Effector memory CD8-positive, alpha-beta T cell (primary cell): ENCODE measurements around the gene CPA4.

ENCODE experiments used
- ATAC-seq: fragments of 150-1000 bp; cut with Tn5 transposase; replicated peaks from 2 replicates; pipeline ENCODE4 v1.10.0; 2021; ENCODE audit warnings: mild to moderate bottlenecking, moderate library complexity
- DNase-seq, 3 experiments: peaks; one replicate each; pipeline ENCODE4 v3.0.0; 2021
- H3K27ac Mint-ChIP-seq, 2 donors: one replicate each; pipeline ENCODE4 v1.8.0; 2022; ENCODE audit warnings: mild to moderate bottlenecking in 2 of 2, mixed read lengths in 2 of 2, moderate library complexity in 2 of 2
- H3K27me3 Mint-ChIP-seq, 2 donors: one replicate each; pipeline ENCODE4 v1.8.0; 2022; ENCODE audit warnings: mixed read lengths in 2 of 2
- H3K36me3 Mint-ChIP-seq: one replicate; pipeline ENCODE4 v1.8.0; 2022; ENCODE audit warnings: mild to moderate bottlenecking, moderate library complexity, mixed read lengths; ENCODE audit not compliant: insufficient read depth
- H3K4me1 Mint-ChIP-seq, 2 donors: one replicate each; pipeline ENCODE4 v1.8.0; 2022; ENCODE audit warnings: low read depth in 2 of 2, mixed read lengths in 2 of 2
- H3K4me3 Mint-ChIP-seq, 2 donors: one replicate each; pipeline ENCODE4 v1.8.0; 2022; ENCODE audit warnings: mild to moderate bottlenecking in 2 of 2, mixed read lengths in 2 of 2, moderate library complexity in 2 of 2
- H3K9me3 Mint-ChIP-seq, 2 donors: one replicate each; pipeline ENCODE4 v1.8.0; 2022; ENCODE audit warnings: mixed read lengths in 2 of 2

CPA4 gene

DNA sequence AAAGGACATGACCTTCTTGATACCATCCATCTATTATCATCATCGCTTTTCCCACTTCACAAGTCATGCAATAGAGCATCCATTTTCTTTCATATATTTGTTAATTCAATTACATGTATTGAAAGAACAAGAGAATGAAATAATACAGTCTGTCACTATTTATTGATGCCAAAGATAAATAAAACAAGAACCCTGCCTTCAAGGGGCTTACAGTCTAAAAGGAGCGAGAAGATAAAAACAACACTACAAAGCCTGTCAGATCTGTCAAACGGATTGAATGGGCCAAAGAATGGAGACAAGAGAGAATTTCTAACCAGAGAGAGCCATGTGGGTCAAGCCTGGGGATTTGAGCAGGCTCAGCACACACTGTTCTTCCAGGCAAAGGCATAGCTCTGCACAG, 67.6 kb downstream of the CPA4 start:
- H3K36me3 Mint-ChIP-seq: no peaks in the 10 kb centered on the region
- H3K27me3 Mint-ChIP-seq: peaks cover 25 to 26% of the 10 kb centered on the region in 2 donors
- ATAC-seq (no peak), DNase-seq (no peak)
- H3K9me3 Mint-ChIP-seq: peaks cover 0 to 2% of the 10 kb centered on the region in 2 donors
- H3K27ac Mint-ChIP-seq: no peak overlapping the region
- H3K4me1 Mint-ChIP-seq: peaks cover 0 to 3% of the 10 kb centered on the region in 2 donors
- no peak overlapping the region for H3K4me3 Mint-ChIP-seq

GRCh38 chr7:130361681-130362080, 68.7 kb downstream of the CPA4 start:
- H3K4me3 Mint-ChIP-seq: no peak overlapping the region
- no peak overlapping the region for H3K27ac Mint-ChIP-seq

DNA sequence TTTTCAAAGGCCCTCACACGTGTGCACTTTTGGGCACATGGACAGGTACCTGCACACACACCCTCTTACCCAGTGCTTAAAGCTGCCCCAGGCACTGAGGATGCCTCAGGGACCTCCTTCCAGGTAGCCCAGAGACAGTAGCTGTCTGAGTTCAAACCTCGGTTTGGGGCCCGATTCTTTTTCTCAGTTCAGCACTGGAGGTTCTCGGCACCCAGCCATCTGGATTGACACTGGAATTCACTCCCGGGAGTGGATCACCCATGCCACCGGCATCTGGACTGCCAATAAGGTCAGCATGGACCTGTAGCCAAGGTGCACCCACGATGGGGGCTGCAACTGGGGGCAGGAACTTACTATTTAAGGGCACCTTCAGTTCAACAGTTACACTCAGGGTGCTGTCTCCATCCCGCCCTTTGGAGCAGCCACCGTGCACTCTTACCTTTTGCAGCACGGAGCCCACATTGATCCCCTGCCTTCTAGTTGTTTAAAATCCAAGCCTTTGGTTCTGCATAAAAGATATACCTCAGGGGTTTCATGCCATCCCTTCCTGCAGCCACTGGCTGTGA, 69.4 kb downstream of the CPA4 start:
- H3K27ac Mint-ChIP-seq: no peak overlapping the region
- H3K27me3 Mint-ChIP-seq: peaks cover 26 to 34% of the 10 kb centered on the region in 2 donors
- H3K4me1 Mint-ChIP-seq: peaks cover 0 to 7% of the 10 kb centered on the region in 2 donors
- no peaks in the 10 kb centered on the region for H3K36me3 Mint-ChIP-seq
- DNase-seq (no peak), ATAC-seq (no peak)
- no peak overlapping the region for H3K4me3 Mint-ChIP-seq
- peaks cover 0 to 2% of the 10 kb centered on the region in 2 donors for H3K9me3 Mint-ChIP-seq

More at GRCh38 chr7:130361681-130362080, 68.7 kb downstream of the CPA4 start:
- H3K36me3 Mint-ChIP-seq: no peaks in the 10 kb centered on the region
- peaks cover 0 to 7% of the 10 kb centered on the region in 2 donors for H3K4me1 Mint-ChIP-seq
- H3K27me3 Mint-ChIP-seq: peaks cover 26 to 34% of the 10 kb centered on the region in 2 donors
- DNase-seq (no peak), ATAC-seq (no peak)
- H3K9me3 Mint-ChIP-seq: peaks cover 0 to 2% of the 10 kb centered on the region in 2 donors

GRCh38 chr7:130363026-130363847, 70.3 kb downstream of the CPA4 start:
- DNase-seq: no peak
- H3K36me3 Mint-ChIP-seq: no peaks in the 10 kb centered on the region
- H3K4me3 Mint-ChIP-seq: no peak overlapping the region
- peaks cover 0 to 2% of the 10 kb centered on the region in 2 donors for H3K9me3 Mint-ChIP-seq
- no peak overlapping the region for H3K27ac Mint-ChIP-seq
- ATAC-seq: no peak
- H3K27me3 Mint-ChIP-seq: peaks cover 26 to 34% of the 10 kb centered on the region in 2 donors
- peaks cover 0 to 7% of the 10 kb centered on the region in 2 donors for H3K4me1 Mint-ChIP-seq

DNA sequence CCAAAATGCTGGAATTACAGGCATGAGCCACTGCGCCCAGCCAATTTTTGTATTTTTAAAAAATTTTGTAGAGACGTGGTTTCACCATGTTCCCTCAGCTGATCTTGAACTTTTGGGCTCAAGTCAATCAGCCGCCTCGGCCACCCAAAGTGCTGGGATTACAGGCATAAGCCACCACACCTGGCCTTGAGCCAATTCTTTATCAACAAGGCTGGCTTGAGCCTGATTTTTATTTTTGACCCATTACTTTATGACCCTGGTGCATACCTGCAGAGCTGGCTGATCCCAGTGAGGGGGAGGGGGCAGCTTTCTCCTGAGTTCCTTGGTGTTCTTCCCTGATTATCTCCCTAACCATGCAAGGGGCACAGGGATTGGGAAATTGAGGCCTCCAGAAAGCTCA, 71.5 kb downstream of the CPA4 start:
- Mint-ChIP-seq H3K27me3 (peaks cover 26 to 29% of the 10 kb centered on the region in 2 donors), H3K36me3 (peaks cover 3% of the 10 kb centered on the region), H3K4me1 (peaks cover 3 to 11% of the 10 kb centered on the region in 2 donors), H3K4me3 (no peak overlapping the region), H3K9me3 (peaks cover 0 to 2% of the 10 kb centered on the region in 2 donors), H3K27ac (no peak overlapping the region)
- ATAC-seq: no peak
- DNase-seq: no peak

- no peak overlapping the region for H3K4me3 Mint-ChIP-seq
- peaks cover 26% of the 10 kb centered on the region in 2 donors for H3K27me3 Mint-ChIP-seq
- peaks cover 0 to 2% of the 10 kb centered on the region in 2 donors for H3K9me3 Mint-ChIP-seq
- no peak for DNase-seq
- no peak overlapping the region for H3K27ac Mint-ChIP-seq
- peaks cover 4 to 12% of the 10 kb centered on the region in 2 donors for H3K4me1 Mint-ChIP-seq
- peaks cover 3% of the 10 kb centered on the region for H3K36me3 Mint-ChIP-seq
- no peak for ATAC-seq
These were observed 72.1 kb downstream of the CPA4 start for GRCh38 chr7:130365088-130365487.

- Mint-ChIP-seq H3K4me3 (peak overlapping the region in 1 of 2 donors; percentile 19), H3K4me1 (peaks cover 4 to 12% of the 10 kb centered on the region in 2 donors), H3K9me3 (no peaks in the 10 kb centered on the region), H3K27ac (no peak overlapping the region), H3K27me3 (peaks cover 20 to 26% of the 10 kb centered on the region in 2 donors), H3K36me3 (peaks cover 3% of the 10 kb centered on the region)
- no peak for ATAC-seq
- no peak for DNase-seq
These were observed 72.8 kb downstream of the CPA4 start for GRCh38 chr7:130365511-130366441.

DNA sequence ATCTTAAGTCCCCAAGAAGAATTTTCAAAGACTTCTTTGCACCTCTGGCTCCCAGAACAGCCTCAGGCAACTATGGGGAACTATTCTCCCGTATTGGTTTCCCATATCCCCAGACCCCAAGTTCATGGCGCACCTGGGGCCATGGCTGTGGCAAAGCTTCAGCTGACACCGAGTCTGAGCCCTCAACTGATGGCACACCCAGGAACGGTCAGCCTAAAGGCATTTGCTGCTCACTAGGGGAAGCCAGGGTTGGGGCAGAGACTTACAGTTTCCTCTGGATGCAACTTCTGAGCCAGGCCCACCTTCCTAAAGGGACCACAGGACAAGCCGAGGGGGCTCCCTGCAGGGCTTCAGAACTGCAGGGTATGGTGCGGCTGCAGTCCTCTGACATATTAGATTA, 73.6 kb downstream of the CPA4 start:
- Mint-ChIP-seq H3K27ac (no peak overlapping the region), H3K9me3 (no peaks in the 10 kb centered on the region), H3K36me3 (peaks cover 3% of the 10 kb centered on the region), H3K27me3 (peaks cover 12 to 26% of the 10 kb centered on the region in 2 donors), H3K4me1 (peaks cover 4 to 12% of the 10 kb centered on the region in 2 donors), H3K4me3 (peak overlapping the region; percentile 35 to 48)
- ATAC-seq (no peak), DNase-seq (no peak)

DNA sequence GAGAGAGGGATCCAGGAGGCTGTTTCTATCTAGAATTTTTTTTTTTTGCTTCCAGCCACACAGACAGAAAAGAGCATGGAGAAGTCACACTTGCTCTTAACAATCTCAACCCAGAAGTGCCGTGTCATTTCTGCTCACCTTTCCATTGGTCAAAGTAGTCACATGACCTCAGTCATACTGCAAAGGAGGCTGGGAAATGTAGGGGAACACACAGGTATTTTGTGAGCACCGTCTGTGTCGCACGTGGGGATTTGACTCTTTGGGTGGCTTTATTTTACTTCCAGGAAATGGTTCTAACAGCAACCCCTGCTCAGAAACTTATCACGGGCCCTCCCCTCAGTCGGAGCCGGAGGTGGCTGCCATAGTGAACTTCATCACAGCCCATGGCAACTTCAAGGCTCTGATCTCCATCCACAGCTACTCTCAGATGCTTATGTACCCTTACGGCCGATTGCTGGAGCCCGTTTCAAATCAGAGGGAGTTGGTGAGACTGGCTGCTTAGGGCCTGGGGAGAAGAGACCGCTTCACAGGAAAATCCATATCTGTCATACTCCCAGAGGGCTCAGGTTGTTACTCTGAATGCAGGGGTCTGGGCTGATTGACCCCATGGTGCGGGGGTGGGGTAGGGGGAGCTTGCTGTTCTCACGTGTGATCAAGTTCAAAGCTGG, 74.3 kb downstream of the CPA4 start:
- ATAC-seq: peak; percentile 83
- Mint-ChIP-seq H3K4me3 (peak overlapping the region; percentile 35 to 48), H3K36me3 (peaks cover 3% of the 10 kb centered on the region), H3K9me3 (no peaks in the 10 kb centered on the region), H3K27ac (peak overlapping the region; percentile 33 to 61), H3K27me3 (peaks cover 11 to 24% of the 10 kb centered on the region in 2 donors), H3K4me1 (peaks cover 4 to 12% of the 10 kb centered on the region in 2 donors)
- DNase-seq: no peak

- Mint-ChIP-seq H3K9me3 (no peaks in the 10 kb centered on the region), H3K4me3 (peak overlapping the region in 1 of 2 donors; percentile 35), H3K27me3 (peaks cover 5 to 16% of the 10 kb centered on the region in 2 donors), H3K27ac (peak overlapping the region in 1 of 2 donors; percentile 61), H3K4me1 (peaks cover 4 to 12% of the 10 kb centered on the region in 2 donors), H3K36me3 (peaks cover 3% of the 10 kb centered on the region)
- DNase-seq (no peak), ATAC-seq (no peak)
These were observed 75.1 kb downstream of the CPA4 start for GRCh38 chr7:130367836-130368746.

- Mint-ChIP-seq H3K27ac (peak overlapping the region in 1 of 2 donors; percentile 7), H3K4me3 (no peak overlapping the region), H3K9me3 (no peaks in the 10 kb centered on the region), H3K4me1 (peaks cover 4 to 10% of the 10 kb centered on the region in 2 donors), H3K36me3 (peaks cover 3% of the 10 kb centered on the region), H3K27me3 (peaks cover 0 to 8% of the 10 kb centered on the region in 2 donors)
- ATAC-seq (no peak), DNase-seq (no peak)
These were observed 76.2 kb downstream of the CPA4 start for GRCh38 chr7:130369110-130369711.
